ENCODE measurements around the gene WNT6. TPM values are rescaled to one million over a fixed set of nuclear protein-coding genes. Genes with fewer than 3 reads are reported as not detected.

The WNT6 gene
- total and polyA plus RNA-seq, 2 experiments from 2014 or later = 0.49 TPM; not detected in 1

DNA sequence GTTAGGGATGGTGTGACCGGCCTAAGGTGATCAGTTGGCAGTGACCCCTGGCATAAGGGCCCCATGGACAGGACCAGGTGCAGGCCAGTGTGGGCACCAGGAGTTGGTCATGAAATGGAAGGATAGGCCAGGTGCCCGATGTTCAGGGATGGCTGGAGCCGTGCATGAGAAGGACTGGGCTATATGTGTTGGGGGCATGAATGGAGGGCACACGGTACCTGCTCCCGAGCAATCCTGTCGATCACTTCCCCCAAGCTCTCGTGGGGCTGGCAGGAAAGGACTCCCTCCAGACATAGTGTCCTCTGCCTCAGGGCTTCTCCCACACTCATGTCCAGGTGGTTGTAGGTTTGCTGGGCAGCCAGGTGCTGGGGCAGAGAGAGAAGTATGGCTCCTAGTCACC is 35.6 kb upstream of the WNT6 start:
- H3K36me3 ChIP-seq = no peaks in the 10 kb centered on the region
- TF ChIP-seq, protein P1, sequence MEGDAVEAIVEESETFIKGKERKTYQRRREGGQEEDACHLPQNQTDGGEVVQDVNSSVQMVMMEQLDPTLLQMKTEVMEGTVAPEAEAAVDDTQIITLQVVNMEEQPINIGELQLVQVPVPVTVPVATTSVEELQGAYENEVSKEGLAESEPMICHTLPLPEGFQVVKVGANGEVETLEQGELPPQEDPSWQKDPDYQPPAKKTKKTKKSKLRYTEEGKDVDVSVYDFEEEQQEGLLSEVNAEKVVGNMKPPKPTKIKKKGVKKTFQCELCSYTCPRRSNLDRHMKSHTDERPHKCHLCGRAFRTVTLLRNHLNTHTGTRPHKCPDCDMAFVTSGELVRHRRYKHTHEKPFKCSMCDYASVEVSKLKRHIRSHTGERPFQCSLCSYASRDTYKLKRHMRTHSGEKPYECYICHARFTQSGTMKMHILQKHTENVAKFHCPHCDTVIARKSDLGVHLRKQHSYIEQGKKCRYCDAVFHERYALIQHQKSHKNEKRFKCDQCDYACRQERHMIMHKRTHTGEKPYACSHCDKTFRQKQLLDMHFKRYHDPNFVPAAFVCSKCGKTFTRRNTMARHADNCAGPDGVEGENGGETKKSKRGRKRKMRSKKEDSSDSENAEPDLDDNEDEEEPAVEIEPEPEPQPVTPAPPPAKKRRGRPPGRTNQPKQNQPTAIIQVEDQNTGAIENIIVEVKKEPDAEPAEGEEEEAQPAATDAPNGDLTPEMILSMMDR (IDR thresholded peaks at IDR 0.05; ENCODE audit: low read depth, low read length) = no peak
- DNase-seq (ENCODE audit: low read depth in 1 of 2, low spot score in 1 of 2) = no peak
- H3K9me3 ChIP-seq (ENCODE audit: low read depth) = no peaks in the 10 kb centered on the region
- H3K27ac ChIP-seq = no peak overlapping the region
- no peaks in the 10 kb centered on the region for H3K27me3 ChIP-seq
- H3K4me3 ChIP-seq = no peak overlapping the region
- peaks cover 13% of the 10 kb centered on the region for H3K4me1 ChIP-seq (ENCODE audit: low read depth)

DNA sequence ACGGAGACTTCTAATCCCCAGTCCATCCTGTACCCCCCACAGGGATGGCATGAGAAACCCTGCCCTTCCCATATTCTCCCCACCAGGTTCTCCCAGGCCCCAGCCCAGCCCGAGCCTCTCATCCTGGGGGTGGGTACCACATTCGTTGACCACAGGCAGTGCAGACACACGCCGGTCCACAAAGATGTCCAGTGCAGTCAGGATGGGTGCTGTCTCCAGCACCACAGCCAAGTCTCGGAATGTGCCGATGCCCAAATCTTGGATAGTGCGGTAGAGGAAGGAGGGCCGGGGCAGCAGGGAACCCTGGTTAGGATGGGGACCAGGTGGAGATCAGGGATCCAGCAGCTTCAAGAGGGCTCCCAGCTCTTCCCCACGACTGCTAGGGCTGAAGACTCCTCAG is 32.8 kb upstream of the WNT6 start:
- Histone ChIP-seq H3K9me3 (ENCODE audit: low read depth) (no peaks in the 10 kb centered on the region), H3K27ac (no peak overlapping the region), H3K4me1 (ENCODE audit: low read depth) (peaks cover 13% of the 10 kb centered on the region), H3K36me3 (no peaks in the 10 kb centered on the region), H3K27me3 (no peaks in the 10 kb centered on the region), H3K4me3 (no peak overlapping the region)
- no peak for DNase-seq (ENCODE audit: low read depth in 1 of 2, low spot score in 1 of 2)
- TF ChIP-seq, protein P1 (IDR thresholded peaks at IDR 0.05; ENCODE audit: low read depth, low read length) = no peak

DNA sequence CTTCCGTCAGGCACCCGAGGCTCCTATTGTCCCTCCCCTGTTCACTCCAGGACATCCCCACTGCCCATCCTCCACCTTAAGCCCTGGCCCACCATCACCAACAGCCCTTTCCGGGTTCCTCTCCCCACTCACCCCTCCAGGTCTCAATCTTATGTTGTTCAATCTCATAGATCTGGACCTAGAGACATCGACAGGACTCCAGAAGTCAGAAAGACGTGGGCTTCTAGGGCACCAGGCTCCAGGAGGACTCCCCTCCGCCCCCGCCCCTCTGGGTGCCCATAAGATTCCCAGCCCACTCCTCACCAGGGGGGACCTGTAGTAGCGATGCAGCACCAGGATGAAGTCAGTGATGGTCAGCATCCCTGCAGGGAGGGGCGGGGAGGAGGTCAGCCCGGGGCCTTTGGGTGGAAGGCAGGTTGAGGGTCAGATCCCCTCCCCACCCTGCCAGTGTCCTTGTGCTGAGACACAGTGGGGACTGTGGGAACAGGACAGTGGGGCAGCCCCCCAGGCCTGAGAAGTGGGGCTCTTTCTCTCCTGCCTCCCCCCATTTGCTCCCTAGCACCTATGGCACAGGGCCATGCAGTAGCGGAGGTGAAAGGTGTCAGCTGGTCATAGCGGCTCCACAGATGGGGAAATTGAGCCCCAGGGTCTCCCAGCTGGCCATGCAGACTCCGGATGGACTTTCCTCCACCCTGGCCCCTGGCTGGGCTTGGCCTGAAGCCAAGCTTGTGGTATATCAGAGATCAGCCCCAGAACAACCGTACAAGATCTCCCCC is 31.7 kb upstream of the WNT6 start:
- Histone ChIP-seq H3K4me1 (ENCODE audit: low read depth) (peaks cover 4% of the 10 kb centered on the region), H3K27ac (no peak overlapping the region), H3K9me3 (ENCODE audit: low read depth) (no peaks in the 10 kb centered on the region), H3K27me3 (no peaks in the 10 kb centered on the region), H3K4me3 (no peak overlapping the region), H3K36me3 (no peaks in the 10 kb centered on the region)
- TF ChIP-seq, protein P1 (IDR thresholded peaks at IDR 0.05; ENCODE audit: low read depth, low read length) = no peak
- no peak for DNase-seq (ENCODE audit: low read depth in 1 of 2, low spot score in 1 of 2)

DNA sequence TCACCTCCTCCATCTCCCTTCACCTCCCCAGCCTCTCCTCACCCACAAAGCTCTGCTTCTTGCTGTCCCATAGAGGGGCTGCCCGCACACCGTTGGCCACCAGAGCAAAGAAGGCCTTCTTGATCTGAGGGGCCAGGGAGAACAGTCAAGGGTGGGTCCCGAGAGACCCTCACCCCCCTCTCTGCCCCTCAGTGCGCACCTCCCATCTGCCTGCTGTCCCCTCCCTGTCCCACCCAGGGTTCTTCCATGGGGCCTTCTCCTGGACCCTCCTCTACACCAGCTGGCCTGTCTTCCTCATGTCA is 31.2 kb upstream of the WNT6 start:
- Histone ChIP-seq H3K4me1 (ENCODE audit: low read depth) (no peaks in the 10 kb centered on the region), H3K36me3 (no peaks in the 10 kb centered on the region)

DNA sequence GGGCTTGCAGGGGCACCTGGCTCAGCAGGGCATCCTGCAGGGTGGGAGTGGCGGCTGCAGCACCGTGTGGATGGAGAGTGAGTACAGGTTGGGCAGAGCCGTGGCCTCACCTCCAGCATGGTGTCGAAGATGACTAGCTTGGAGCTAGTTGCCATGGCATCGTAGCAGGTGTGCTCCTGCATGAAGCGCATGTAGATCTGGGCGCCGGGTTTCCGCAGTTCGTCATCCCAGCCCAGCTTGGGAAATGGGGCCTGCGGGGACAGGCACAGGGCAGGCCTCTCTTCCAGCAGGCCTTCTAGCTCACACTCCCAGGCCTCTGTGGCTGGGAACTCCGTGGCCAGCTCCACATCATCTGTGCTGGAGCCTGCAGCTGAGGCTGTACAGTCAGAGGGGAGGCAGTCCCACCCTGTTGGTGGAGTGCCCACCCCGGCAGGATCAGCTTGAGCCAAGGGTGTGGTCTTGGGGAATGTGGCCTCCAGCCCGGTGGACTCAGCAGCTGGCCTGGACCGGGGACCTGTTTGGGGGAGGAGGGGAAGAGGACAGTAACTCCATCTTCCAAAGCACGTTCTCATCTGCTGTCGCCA is 29.6 kb upstream of the WNT6 start:
- Histone ChIP-seq H3K27ac (no peak overlapping the region), H3K4me3 (no peak overlapping the region), H3K9me3 (ENCODE audit: low read depth) (no peaks in the 10 kb centered on the region), H3K36me3 (no peaks in the 10 kb centered on the region), H3K27me3 (no peaks in the 10 kb centered on the region), H3K4me1 (ENCODE audit: low read depth) (no peaks in the 10 kb centered on the region)
- TF ChIP-seq, protein P1 (IDR thresholded peaks at IDR 0.05; ENCODE audit: low read depth, low read length) = no peak
- DNase-seq (ENCODE audit: low read depth in 1 of 2, low spot score in 1 of 2) = no peak

More for the DNA sequence above, 31.2 kb upstream of the WNT6 start:
- H3K27ac ChIP-seq = no peak overlapping the region
- no peaks in the 10 kb centered on the region for H3K9me3 ChIP-seq (ENCODE audit: low read depth)
- H3K4me3 ChIP-seq = no peak overlapping the region
- TF ChIP-seq, protein P1 (IDR thresholded peaks at IDR 0.05; ENCODE audit: low read depth, low read length) = no peak
- no peak for DNase-seq (ENCODE audit: low read depth in 1 of 2, low spot score in 1 of 2)
- no peaks in the 10 kb centered on the region for H3K27me3 ChIP-seq
